ENCODE results near the gene PTPRN2. TPM values are rescaled to one million over a fixed set of nuclear protein-coding genes. Genes with fewer than 3 reads are reported as not detected.
A peak's percentile ranks its signal among the peaks of the same experiment; 100 is the strongest.

Gene PTPRN2
- total RNA-seq, 3 donors from 2014 or later: 0.43 to 0.66 (median 0.63) TPM

GRCh38 chr7:157971501-157971900 is 616.1 kb downstream of the PTPRN2 start:
- Mint-ChIP-seq H3K27me3 (ENCODE audit: low read depth) (peaks cover 2% of the 10 kb centered on the region), H3K36me3 (ENCODE audit: insufficient read depth) (peaks cover 1% of the 10 kb centered on the region), H3K4me1 (ENCODE audit: low read depth) (no peaks in the 10 kb centered on the region), H3K9me3 (peaks cover 43% of the 10 kb centered on the region), H3K4me3 (no peak overlapping the region)
- no peak for ATAC-seq
- no peak for DNase-seq

- no peak for ATAC-seq
- Mint-ChIP-seq H3K9me3 (peaks cover 43% of the 10 kb centered on the region), H3K27me3 (ENCODE audit: low read depth) (peaks cover 2% of the 10 kb centered on the region), H3K4me1 (ENCODE audit: low read depth) (no peaks in the 10 kb centered on the region), H3K36me3 (ENCODE audit: insufficient read depth) (peaks cover 1% of the 10 kb centered on the region), H3K4me3 (no peak overlapping the region)
- no peak for DNase-seq
These were observed 616.9 kb downstream of the PTPRN2 start for GRCh38 chr7:157970744-157971143.

- no peak overlapping the region for H3K4me3 Mint-ChIP-seq
- H3K27me3 Mint-ChIP-seq (ENCODE audit: low read depth): peaks cover 2% of the 10 kb centered on the region
- no peaks in the 10 kb centered on the region for H3K4me1 Mint-ChIP-seq (ENCODE audit: low read depth)
- H3K36me3 Mint-ChIP-seq (ENCODE audit: insufficient read depth): no peaks in the 10 kb centered on the region
- ATAC-seq: no peak
- DNase-seq: no peak
- peaks cover 39% of the 10 kb centered on the region for H3K9me3 Mint-ChIP-seq
These were observed 617.6 kb downstream of the PTPRN2 start for GRCh38 chr7:157969995-157970394.

GRCh38 chr7:157966490-157966889 is 621.1 kb downstream of the PTPRN2 start:
- H3K4me1 Mint-ChIP-seq (ENCODE audit: low read depth): no peaks in the 10 kb centered on the region
- peaks cover 9% of the 10 kb centered on the region for H3K27me3 Mint-ChIP-seq (ENCODE audit: low read depth)
- H3K36me3 Mint-ChIP-seq (ENCODE audit: insufficient read depth): no peaks in the 10 kb centered on the region
- DNase-seq (no peak), ATAC-seq (no peak)
- no peak overlapping the region for H3K4me3 Mint-ChIP-seq
- peaks cover 21% of the 10 kb centered on the region for H3K9me3 Mint-ChIP-seq

GRCh38 chr7:157964521-157964920 is 623.1 kb downstream of the PTPRN2 start:
- H3K27me3 Mint-ChIP-seq (ENCODE audit: low read depth): peaks cover 15% of the 10 kb centered on the region
- DNase-seq (no peak), ATAC-seq (no peak)
- H3K4me1 Mint-ChIP-seq (ENCODE audit: low read depth): no peaks in the 10 kb centered on the region
- H3K4me3 Mint-ChIP-seq: no peak overlapping the region
- H3K36me3 Mint-ChIP-seq (ENCODE audit: insufficient read depth): no peaks in the 10 kb centered on the region
- H3K9me3 Mint-ChIP-seq: peaks cover 9% of the 10 kb centered on the region

- no peak overlapping the region for H3K4me3 Mint-ChIP-seq
- no peaks in the 10 kb centered on the region for H3K36me3 Mint-ChIP-seq (ENCODE audit: insufficient read depth)
- DNase-seq (no peak), ATAC-seq (no peak)
- H3K27me3 Mint-ChIP-seq (ENCODE audit: low read depth): peaks cover 15% of the 10 kb centered on the region
- H3K4me1 Mint-ChIP-seq (ENCODE audit: low read depth): no peaks in the 10 kb centered on the region
- peaks cover 4% of the 10 kb centered on the region for H3K9me3 Mint-ChIP-seq
These were observed 623.6 kb downstream of the PTPRN2 start for GRCh38 chr7:157964016-157964415.

GRCh38 chr7:157963526-157963925 is 624.1 kb downstream of the PTPRN2 start:
- H3K9me3 Mint-ChIP-seq: peaks cover 2% of the 10 kb centered on the region

GRCh38 chr7:157962458-157963306 is 624.9 kb downstream of the PTPRN2 start:
- ATAC-seq (no peak), DNase-seq (no peak)
- H3K4me3 Mint-ChIP-seq: no peak overlapping the region
- no peaks in the 10 kb centered on the region for H3K4me1 Mint-ChIP-seq (ENCODE audit: low read depth)
- peaks cover 16% of the 10 kb centered on the region for H3K27me3 Mint-ChIP-seq (ENCODE audit: low read depth)
- no peaks in the 10 kb centered on the region for H3K9me3 Mint-ChIP-seq
- H3K36me3 Mint-ChIP-seq (ENCODE audit: insufficient read depth): no peaks in the 10 kb centered on the region

More at GRCh38 chr7:157963526-157963925, 624.1 kb downstream of the PTPRN2 start:
- H3K27me3 Mint-ChIP-seq (ENCODE audit: low read depth): peaks cover 14% of the 10 kb centered on the region
- H3K4me1 Mint-ChIP-seq (ENCODE audit: low read depth): no peaks in the 10 kb centered on the region
- no peaks in the 10 kb centered on the region for H3K36me3 Mint-ChIP-seq (ENCODE audit: insufficient read depth)
- no peak overlapping the region for H3K4me3 Mint-ChIP-seq
- ATAC-seq (no peak), DNase-seq (no peak)

- ATAC-seq: no peak
- no peaks in the 10 kb centered on the region for H3K9me3 Mint-ChIP-seq
- H3K4me3 Mint-ChIP-seq: no peak overlapping the region
- peaks cover 16% of the 10 kb centered on the region for H3K27me3 Mint-ChIP-seq (ENCODE audit: low read depth)
- H3K36me3 Mint-ChIP-seq (ENCODE audit: insufficient read depth): no peaks in the 10 kb centered on the region
- no peaks in the 10 kb centered on the region for H3K4me1 Mint-ChIP-seq (ENCODE audit: low read depth)
- DNase-seq: no peak
These were observed 625.7 kb downstream of the PTPRN2 start for GRCh38 chr7:157961731-157962457.

GRCh38 chr7:157955348-157955999 is 632.1 kb downstream of the PTPRN2 start:
- Mint-ChIP-seq H3K4me1 (ENCODE audit: low read depth) (no peaks in the 10 kb centered on the region), H3K4me3 (no peak overlapping the region), H3K27me3 (ENCODE audit: low read depth) (peaks cover 13% of the 10 kb centered on the region), H3K36me3 (ENCODE audit: insufficient read depth) (no peaks in the 10 kb centered on the region), H3K9me3 (no peaks in the 10 kb centered on the region)
- DNase-seq (no peak), ATAC-seq (no peak)

- Mint-ChIP-seq H3K36me3 (ENCODE audit: insufficient read depth) (no peaks in the 10 kb centered on the region), H3K4me3 (no peak overlapping the region), H3K27me3 (ENCODE audit: low read depth) (peaks cover 10% of the 10 kb centered on the region), H3K9me3 (no peaks in the 10 kb centered on the region), H3K4me1 (ENCODE audit: low read depth) (no peaks in the 10 kb centered on the region)
- ATAC-seq (no peak), DNase-seq (no peak)
These were observed 632.7 kb downstream of the PTPRN2 start for GRCh38 chr7:157954901-157955300.

GRCh38 chr7:157952841-157953645 is 634.6 kb downstream of the PTPRN2 start:
- peaks cover 3% of the 10 kb centered on the region for H3K9me3 Mint-ChIP-seq
- ATAC-seq: no peak
- no peaks in the 10 kb centered on the region for H3K36me3 Mint-ChIP-seq (ENCODE audit: insufficient read depth)
- H3K27me3 Mint-ChIP-seq (ENCODE audit: low read depth): peaks cover 6% of the 10 kb centered on the region
- no peak overlapping the region for H3K4me3 Mint-ChIP-seq
- H3K4me1 Mint-ChIP-seq (ENCODE audit: low read depth): no peaks in the 10 kb centered on the region
- no peak for DNase-seq

- H3K4me1 Mint-ChIP-seq (ENCODE audit: low read depth): no peaks in the 10 kb centered on the region
These were observed 635.5 kb downstream of the PTPRN2 start for GRCh38 chr7:157952050-157952667.

More at GRCh38 chr7:157952050-157952667, 635.5 kb downstream of the PTPRN2 start:
- Mint-ChIP-seq H3K9me3 (peaks cover 7% of the 10 kb centered on the region), H3K4me3 (no peak overlapping the region), H3K27me3 (ENCODE audit: low read depth) (peaks cover 5% of the 10 kb centered on the region), H3K36me3 (ENCODE audit: insufficient read depth) (no peaks in the 10 kb centered on the region)
- DNase-seq (no peak), ATAC-seq (peak in 1 of 2 donors; percentile 14)

Data from activated T-cell treated with anti-CD3 and anti-CD28 coated beads, Interleukin-2, amount 50 U/mL, for 4 hours (primary cell).